NCI-H82 treated with DMSO at 0.1 percent for 48 hours (cell line): ENCODE data around the gene SORCS2.

Experiments
- DNase-seq: peaks from one replicate; lab custom pipeline; 2025; ENCODE audit not compliant: unreplicated experiment; lab: John Stamatoyannopoulos, UW

SORCS2 gene

DNA sequence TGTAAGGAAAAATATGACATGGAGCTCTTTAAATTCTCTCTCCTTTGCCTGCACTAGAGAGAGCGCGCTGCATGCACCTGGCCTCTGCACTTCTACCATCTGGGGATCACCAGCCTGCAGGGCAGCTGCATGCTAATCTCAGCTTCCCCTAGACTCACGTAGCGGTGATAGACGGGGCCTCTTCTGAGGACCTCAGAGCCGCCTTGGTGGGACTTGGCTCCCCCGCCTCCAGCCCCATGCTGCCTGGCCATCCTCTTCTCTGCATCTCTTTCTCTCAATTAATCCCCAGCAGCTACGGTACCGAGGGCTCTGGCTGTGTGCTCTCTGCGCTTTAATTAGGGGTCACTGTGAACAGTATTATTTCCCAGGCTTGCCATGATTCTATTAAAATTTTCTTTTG lies 295.2 kb downstream of the SORCS2 start:
- peak; percentile 0 for DNase-seq

GRCh38 chr4:7487998-7488671 lies 295.8 kb downstream of the SORCS2 start:
- DNase-seq: no peak

DNA sequence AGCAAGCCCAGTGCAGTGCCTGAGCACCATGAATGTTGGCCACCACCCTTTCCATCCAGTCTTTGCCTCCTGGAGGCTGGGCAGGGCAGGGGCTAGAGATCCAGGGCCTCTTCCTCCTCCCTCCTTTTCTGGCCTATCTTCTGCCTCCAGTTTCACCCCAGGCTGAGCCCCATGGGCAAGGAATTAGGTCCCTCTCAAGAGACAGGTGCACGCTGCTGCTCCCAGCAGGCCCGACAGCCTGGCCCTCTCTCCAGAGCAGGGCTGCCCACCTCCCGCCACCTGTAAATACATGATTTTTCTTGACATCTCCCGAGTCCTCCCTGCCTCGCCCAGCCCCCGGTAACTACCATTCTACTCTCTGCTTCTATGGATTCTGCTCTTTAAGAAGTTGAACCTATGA lies 299.6 kb downstream of the SORCS2 start:
- no peak for DNase-seq

- no peak for DNase-seq
Observed at GRCh38 chr4:7498446-7499200, 306.3 kb downstream of the SORCS2 start.

DNA sequence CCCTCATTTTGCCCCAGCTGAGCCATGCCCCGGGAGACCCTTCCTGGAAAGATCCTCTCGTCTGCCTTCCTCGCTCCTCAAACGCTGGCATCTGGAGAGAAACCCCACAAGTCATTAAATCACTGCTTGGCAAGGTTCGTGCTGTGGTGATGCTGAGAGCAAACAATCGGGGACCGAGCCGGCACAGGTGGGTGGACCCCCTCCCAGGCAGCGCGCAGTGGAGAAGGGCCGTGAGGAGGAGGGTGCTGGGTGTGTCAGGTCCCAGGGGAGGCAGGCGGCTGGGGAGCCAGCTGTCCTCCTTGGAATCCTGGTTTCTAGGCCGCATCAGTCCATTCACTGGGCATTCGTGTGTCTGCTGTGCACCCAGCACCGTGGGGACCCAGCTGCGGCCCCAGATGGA lies 307.3 kb downstream of the SORCS2 start:
- DNase-seq: no peak

- DNase-seq: no peak
Observed at GRCh38 chr4:7500404-7500803, 308.1 kb downstream of the SORCS2 start.

GRCh38 chr4:7501314-7501713 lies 309.0 kb downstream of the SORCS2 start:
- no peak for DNase-seq

- DNase-seq: no peak
Observed at GRCh38 chr4:7501873-7502272, 309.5 kb downstream of the SORCS2 start.

- no peak for DNase-seq
Observed at GRCh38 chr4:7503559-7504249, 311.4 kb downstream of the SORCS2 start.

DNA sequence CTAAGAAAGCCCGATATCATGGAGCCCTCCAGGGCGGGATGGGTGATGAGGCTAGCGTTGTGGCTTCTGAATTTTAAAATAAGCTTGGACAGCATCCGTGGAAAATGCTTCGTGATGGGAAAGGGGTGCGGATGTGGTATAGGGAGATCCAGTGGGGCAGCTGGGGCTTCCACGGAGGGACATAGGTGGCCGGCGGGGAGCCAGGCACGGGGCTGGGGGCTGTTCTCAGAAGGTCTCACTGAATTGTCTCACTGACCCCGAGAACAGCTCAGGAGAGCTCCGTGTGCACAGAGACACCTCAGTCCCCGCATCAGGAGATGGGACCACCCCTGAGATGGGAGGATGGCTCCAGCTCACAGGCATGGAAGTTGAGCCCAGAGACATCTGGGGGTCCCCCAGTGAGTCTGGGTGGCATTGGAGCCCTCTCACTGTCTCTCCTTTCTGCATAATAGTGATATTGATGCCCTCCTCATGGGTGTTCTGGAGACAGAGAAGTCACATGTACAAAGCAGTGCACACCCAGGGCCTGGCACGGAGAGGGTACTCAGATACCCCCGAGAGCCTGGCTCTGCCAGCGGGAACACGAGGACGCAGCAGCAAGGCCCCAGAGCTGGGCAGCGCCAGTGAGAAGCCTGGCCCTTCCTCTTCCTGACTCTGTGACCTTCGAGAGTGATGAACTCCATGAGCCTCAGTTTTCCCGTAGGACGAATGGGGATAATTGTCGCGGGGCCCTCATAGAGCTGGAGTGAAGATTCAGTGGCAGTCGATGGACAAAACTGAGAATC lies 313.0 kb downstream of the SORCS2 start:
- DNase-seq: no peak

GRCh38 chr4:7506119-7506518 lies 313.8 kb downstream of the SORCS2 start:
- no peak for DNase-seq

DNA sequence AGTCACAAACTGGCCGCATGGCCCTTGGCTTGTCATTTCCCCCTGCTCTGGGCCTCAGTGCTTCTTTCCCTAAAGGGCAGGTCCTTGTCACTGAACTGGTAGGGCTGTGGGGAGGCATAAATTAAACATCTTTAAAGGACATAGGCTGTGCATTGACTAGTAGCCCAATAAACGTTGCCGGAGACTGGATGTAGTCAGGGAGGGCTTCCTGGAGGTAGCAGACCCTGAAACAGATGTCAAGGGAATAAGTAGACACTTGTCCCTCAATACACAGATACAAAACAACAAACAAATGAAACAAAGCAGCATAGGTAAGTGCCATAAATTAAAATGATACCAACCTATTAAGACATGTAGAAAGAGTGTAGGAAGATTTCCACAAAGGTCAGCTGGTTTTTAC lies 314.2 kb downstream of the SORCS2 start:
- no peak for DNase-seq

DNA sequence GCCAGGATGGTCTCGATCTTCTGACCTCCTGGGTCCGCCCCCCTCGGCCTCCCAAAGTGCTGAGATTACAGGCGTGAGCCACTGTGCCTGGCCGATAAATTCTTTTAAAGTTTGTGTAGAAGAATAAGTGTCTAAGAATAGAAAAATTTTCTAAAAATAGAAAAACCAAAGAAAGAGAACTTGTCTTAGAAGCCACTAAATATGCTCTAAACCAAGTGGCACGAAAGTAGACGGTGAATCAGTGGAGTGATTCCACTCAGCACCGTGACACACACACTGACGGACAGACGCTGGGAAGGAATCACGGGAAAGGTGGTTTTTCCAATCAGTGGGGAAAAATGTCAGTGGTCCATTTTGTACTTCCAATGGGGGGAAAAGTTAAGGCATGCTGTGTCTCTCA lies 315.0 kb downstream of the SORCS2 start:
- DNase-seq: no peak

DNA sequence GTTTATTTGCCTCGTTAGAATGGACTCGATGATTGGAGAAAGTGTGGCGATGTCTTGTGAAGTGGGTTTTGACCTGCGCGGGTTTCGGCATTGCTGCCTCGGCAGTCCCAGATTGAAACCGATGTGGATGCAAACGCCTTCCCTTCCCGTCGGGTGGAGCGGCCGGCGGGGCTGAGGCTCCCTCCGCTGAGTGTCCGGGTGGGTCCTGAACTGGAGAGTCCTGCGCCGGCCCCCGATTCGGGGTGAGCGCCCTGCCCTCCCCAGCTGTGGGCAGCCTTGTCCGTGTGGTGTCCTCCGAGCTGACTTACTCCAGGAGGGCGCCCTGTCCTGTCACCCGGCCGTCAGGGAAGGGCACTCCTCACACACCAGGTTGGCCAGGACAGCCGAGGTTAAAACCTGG lies 317.7 kb downstream of the SORCS2 start:
- no peak for DNase-seq

GRCh38 chr4:7510538-7510937 lies 318.2 kb downstream of the SORCS2 start:
- no peak for DNase-seq

GRCh38 chr4:7511525-7511924 lies 319.2 kb downstream of the SORCS2 start:
- DNase-seq: no peak

GRCh38 chr4:7512428-7512827 lies 320.1 kb downstream of the SORCS2 start:
- no peak for DNase-seq

DNA sequence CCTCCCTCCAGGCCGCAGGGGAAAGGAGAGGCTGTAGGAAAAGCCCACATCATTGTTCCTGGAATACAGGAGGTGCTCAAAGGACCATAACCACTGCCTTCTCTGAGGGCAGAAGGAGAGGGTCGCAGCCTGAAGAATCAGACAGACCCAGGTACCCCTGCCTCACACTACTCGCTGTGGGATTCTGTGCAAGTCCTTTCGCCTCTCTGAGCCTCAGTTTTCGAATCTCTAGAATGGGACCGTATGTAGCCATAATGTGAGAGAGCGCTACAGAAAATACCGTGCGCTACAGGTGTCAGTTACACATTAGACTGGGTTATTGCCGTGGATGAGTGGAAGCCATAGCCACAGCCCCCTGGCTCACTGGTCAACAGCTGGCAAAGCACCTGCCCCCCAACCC lies 320.6 kb downstream of the SORCS2 start:
- DNase-seq: no peak

GRCh38 chr4:7513671-7514070 lies 321.3 kb downstream of the SORCS2 start:
- no peak for DNase-seq

GRCh38 chr4:7514281-7514680 lies 321.9 kb downstream of the SORCS2 start:
- DNase-seq: no peak

- DNase-seq: no peak
Observed at GRCh38 chr4:7514789-7515188, 322.5 kb downstream of the SORCS2 start.
